Stimulated activated naive CD8-positive, alpha-beta T cell treated with anti-CD3 and anti-CD28 coated beads, Interleukin-15, Interleukin-2, amounts not matched to agents 100 ng/mL and 50 ng/mL, for 24 hours (primary cell): ENCODE results near the gene HIVEP1.
A peak's percentile ranks its signal among the peaks of the same experiment; 100 is the strongest.

Source experiments
- H3K27ac Mint-ChIP-seq: one replicate; pipeline ENCODE4 v1.8.0; 2021; ENCODE audit warnings: mild to moderate bottlenecking, mixed read lengths
- H3K27me3 Mint-ChIP-seq: one replicate; pipeline ENCODE4 v1.8.0; 2021; ENCODE audit warnings: mixed read lengths
- H3K36me3 Mint-ChIP-seq: one replicate; pipeline ENCODE4 v1.8.0; 2021; ENCODE audit warnings: low read depth, mixed read lengths
- H3K4me1 Mint-ChIP-seq: one replicate; pipeline ENCODE4 v1.8.0; 2021; ENCODE audit warnings: low read depth, mixed read lengths
- H3K4me3 Mint-ChIP-seq: one replicate; pipeline ENCODE4 v1.8.0; 2021; ENCODE audit warnings: mild to moderate bottlenecking, mixed read lengths
- H3K9me3 Mint-ChIP-seq: one replicate; pipeline ENCODE4 v1.8.0; 2021; ENCODE audit warnings: mixed read lengths

Gene HIVEP1

GRCh38 chr6:12068899-12069557 is 56.9 kb downstream of the HIVEP1 start:
- Mint-ChIP-seq H3K4me3 (no peak overlapping the region), H3K4me1 (peaks cover 69% of the 10 kb centered on the region), H3K9me3 (no peaks in the 10 kb centered on the region), H3K36me3 (peaks cover 17% of the 10 kb centered on the region), H3K27ac (no peak overlapping the region), H3K27me3 (no peaks in the 10 kb centered on the region)

DNA sequence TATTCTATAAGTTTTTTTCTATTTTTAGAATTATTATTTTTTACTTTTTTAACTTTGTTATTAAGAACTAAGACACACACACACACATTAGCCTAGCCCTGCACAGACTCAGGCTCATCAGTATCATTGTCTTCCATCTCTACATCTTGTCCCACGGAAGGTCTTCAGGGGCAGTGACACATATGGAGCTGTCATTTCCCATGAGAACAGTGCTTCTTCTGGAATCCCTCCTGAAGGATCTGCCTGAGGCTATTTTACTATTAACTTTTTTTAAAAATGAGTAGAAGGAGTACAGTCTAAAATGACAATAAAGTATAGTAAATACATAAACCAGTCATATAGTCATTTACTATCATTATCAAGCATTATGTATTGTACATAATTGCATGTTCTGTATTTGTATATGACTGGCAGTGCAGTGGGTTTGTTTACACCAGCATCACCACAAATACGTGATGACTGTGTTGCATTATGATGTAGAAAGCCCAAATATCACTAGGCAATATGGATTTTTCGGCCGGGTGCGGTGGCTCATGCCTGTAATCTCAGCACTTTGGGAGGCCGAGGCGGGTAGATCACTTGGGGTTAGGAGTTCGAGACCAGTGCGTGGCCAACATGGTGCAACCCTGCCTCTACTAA is 57.9 kb downstream of the HIVEP1 start:
- no peak overlapping the region for H3K4me3 Mint-ChIP-seq
- no peaks in the 10 kb centered on the region for H3K27me3 Mint-ChIP-seq
- H3K36me3 Mint-ChIP-seq: peaks cover 10% of the 10 kb centered on the region
- no peaks in the 10 kb centered on the region for H3K9me3 Mint-ChIP-seq
- no peak overlapping the region for H3K27ac Mint-ChIP-seq
- H3K4me1 Mint-ChIP-seq: peaks cover 66% of the 10 kb centered on the region

- Mint-ChIP-seq H3K4me3 (no peak overlapping the region), H3K4me1 (peaks cover 66% of the 10 kb centered on the region), H3K9me3 (no peaks in the 10 kb centered on the region)
These were observed 59.0 kb downstream of the HIVEP1 start for GRCh38 chr6:12071064-12071615.

GRCh38 chr6:12075067-12075563 is 63.0 kb downstream of the HIVEP1 start:
- no peaks in the 10 kb centered on the region for H3K9me3 Mint-ChIP-seq
- H3K4me1 Mint-ChIP-seq: peaks cover 63% of the 10 kb centered on the region
- peaks cover 23% of the 10 kb centered on the region for H3K36me3 Mint-ChIP-seq
- H3K27ac Mint-ChIP-seq: peak overlapping the region; percentile 9
- no peak overlapping the region for H3K4me3 Mint-ChIP-seq
- no peaks in the 10 kb centered on the region for H3K27me3 Mint-ChIP-seq

More at GRCh38 chr6:12071064-12071615, 59.0 kb downstream of the HIVEP1 start:
- peak overlapping the region; percentile 43 for H3K27ac Mint-ChIP-seq
- peaks cover 8% of the 10 kb centered on the region for H3K36me3 Mint-ChIP-seq
- no peaks in the 10 kb centered on the region for H3K27me3 Mint-ChIP-seq

GRCh38 chr6:12077021-12077710 is 65.1 kb downstream of the HIVEP1 start:
- H3K27ac Mint-ChIP-seq: no peak overlapping the region
- no peak overlapping the region for H3K4me3 Mint-ChIP-seq
- H3K9me3 Mint-ChIP-seq: no peaks in the 10 kb centered on the region
- peaks cover 68% of the 10 kb centered on the region for H3K4me1 Mint-ChIP-seq
- no peaks in the 10 kb centered on the region for H3K27me3 Mint-ChIP-seq
- H3K36me3 Mint-ChIP-seq: peaks cover 30% of the 10 kb centered on the region

DNA sequence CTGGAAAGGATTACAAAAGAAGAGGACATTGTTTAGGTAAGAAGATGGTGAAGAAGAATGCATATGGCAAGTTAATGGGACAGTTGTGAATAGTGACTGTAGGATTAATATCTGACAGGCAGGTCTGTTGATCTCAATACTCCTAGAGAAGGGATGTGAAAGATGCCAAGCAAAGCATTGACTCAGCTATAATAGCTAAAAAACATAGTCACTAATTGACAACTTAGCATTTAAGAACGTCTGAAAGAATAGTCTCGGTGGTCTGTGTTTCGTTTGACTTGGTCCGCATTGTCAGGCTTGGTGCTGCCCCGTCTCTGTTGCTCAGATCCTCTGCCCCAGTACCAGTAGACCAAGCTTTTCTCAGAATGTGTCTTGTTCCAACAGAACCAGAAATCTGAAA is 65.9 kb downstream of the HIVEP1 start:
- Mint-ChIP-seq H3K4me3 (no peak overlapping the region), H3K27me3 (no peaks in the 10 kb centered on the region), H3K36me3 (peaks cover 22% of the 10 kb centered on the region), H3K4me1 (peaks cover 65% of the 10 kb centered on the region), H3K27ac (no peak overlapping the region), H3K9me3 (no peaks in the 10 kb centered on the region)

DNA sequence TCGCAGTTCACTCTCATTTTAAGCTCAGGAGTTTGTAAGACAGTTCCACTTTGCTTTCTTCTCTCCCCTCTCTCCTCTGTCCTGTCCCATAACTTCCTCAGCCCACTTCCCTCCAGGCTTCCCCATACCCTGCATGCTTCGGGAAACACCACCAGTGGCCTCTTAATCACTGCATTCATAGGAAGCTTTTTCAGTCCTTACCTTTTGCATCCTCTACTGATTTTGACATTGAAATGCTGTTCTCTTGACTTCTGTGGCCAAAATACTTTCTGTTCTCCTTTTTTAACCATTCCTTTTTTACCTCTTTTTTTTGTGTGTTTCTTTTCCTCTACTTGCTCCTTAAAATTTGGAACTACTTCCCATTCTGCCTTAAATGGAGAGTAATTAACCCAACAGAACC is 69.7 kb downstream of the HIVEP1 start:
- H3K36me3 Mint-ChIP-seq: peaks cover 22% of the 10 kb centered on the region
- no peak overlapping the region for H3K27ac Mint-ChIP-seq
- H3K9me3 Mint-ChIP-seq: no peaks in the 10 kb centered on the region
- H3K4me1 Mint-ChIP-seq: peaks cover 56% of the 10 kb centered on the region
- H3K27me3 Mint-ChIP-seq: no peaks in the 10 kb centered on the region
- H3K4me3 Mint-ChIP-seq: no peak overlapping the region

GRCh38 chr6:12082368-12082767 is 70.3 kb downstream of the HIVEP1 start:
- Mint-ChIP-seq H3K27me3 (no peaks in the 10 kb centered on the region), H3K36me3 (peaks cover 20% of the 10 kb centered on the region), H3K4me3 (no peak overlapping the region), H3K27ac (no peak overlapping the region), H3K4me1 (peaks cover 50% of the 10 kb centered on the region), H3K9me3 (no peaks in the 10 kb centered on the region)

GRCh38 chr6:12083302-12083701 is 71.2 kb downstream of the HIVEP1 start:
- Mint-ChIP-seq H3K4me1 (peaks cover 44% of the 10 kb centered on the region), H3K27me3 (no peaks in the 10 kb centered on the region), H3K36me3 (peaks cover 13% of the 10 kb centered on the region), H3K9me3 (no peaks in the 10 kb centered on the region), H3K4me3 (no peak overlapping the region), H3K27ac (no peak overlapping the region)

DNA sequence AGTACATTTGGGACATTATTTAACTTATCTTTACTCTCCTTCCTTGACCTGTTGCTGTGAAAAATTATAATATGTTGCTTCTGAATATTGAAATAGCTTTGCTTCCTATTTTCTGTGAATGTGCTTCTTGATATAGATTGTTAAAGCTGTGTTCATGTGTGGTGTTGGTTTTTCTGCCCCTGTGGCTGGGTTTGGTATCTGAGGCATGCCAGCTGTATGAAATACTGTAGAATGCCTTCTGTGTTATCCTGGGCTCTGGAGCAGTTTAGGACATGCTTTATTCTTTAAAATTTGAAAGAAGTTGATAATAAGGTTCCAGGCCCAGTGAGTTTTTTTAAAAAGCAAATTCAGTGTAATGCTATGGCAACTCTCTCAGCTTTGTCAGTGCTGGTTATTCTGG is 71.7 kb downstream of the HIVEP1 start:
- H3K9me3 Mint-ChIP-seq: no peaks in the 10 kb centered on the region
- H3K4me3 Mint-ChIP-seq: no peak overlapping the region
- peaks cover 44% of the 10 kb centered on the region for H3K4me1 Mint-ChIP-seq
- H3K36me3 Mint-ChIP-seq: peaks cover 13% of the 10 kb centered on the region
- H3K27me3 Mint-ChIP-seq: no peaks in the 10 kb centered on the region
- no peak overlapping the region for H3K27ac Mint-ChIP-seq

GRCh38 chr6:12084681-12085080 is 72.6 kb downstream of the HIVEP1 start:
- no peak overlapping the region for H3K27ac Mint-ChIP-seq
- H3K27me3 Mint-ChIP-seq: no peaks in the 10 kb centered on the region
- H3K4me1 Mint-ChIP-seq: peaks cover 44% of the 10 kb centered on the region
- H3K4me3 Mint-ChIP-seq: no peak overlapping the region
- H3K9me3 Mint-ChIP-seq: no peaks in the 10 kb centered on the region
- H3K36me3 Mint-ChIP-seq: peaks cover 14% of the 10 kb centered on the region

DNA sequence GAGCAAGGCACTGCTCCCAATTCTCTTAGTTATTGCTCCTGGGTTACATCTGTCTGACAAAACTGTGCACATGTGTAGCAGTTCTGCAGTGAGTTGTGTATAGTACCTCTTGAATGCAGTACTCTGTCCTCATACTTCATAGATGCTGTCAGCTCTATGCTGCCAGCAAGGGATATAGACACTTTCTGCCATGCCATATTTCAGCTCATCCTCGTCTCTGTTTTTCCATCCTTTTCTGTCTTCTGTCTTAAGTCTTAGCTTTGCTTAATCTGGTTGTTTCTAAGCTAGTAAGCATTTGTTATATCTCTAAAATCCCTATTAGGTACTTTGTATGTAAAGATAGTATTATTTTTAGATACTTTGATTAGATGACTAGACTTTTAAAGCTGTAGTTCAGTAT is 76.4 kb downstream of the HIVEP1 start:
- Mint-ChIP-seq H3K27ac (no peak overlapping the region), H3K4me3 (no peak overlapping the region), H3K9me3 (no peaks in the 10 kb centered on the region), H3K27me3 (no peaks in the 10 kb centered on the region), H3K4me1 (peaks cover 17% of the 10 kb centered on the region), H3K36me3 (peaks cover 35% of the 10 kb centered on the region)

DNA sequence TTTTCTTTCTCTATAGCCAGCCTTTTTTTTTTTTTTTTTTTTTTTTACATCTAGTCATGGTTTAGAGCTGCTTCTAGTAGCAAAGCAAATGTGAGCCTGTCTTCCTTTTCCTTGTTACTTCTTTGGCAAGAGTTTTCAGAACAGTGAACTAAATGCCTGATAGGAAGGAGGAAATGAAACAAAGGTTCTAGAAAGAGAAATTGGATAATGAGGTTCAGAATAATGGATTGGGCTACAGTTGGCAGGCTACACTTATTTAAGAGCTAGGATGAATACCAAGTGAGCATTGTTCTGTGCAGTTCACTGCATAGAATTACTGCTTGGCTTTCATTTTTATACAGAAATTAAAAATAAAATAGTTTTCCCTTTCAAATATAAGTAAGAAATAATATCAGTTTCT is 78.6 kb downstream of the HIVEP1 start:
- no peak overlapping the region for H3K27ac Mint-ChIP-seq
- peaks cover 9% of the 10 kb centered on the region for H3K4me1 Mint-ChIP-seq
- H3K36me3 Mint-ChIP-seq: peaks cover 50% of the 10 kb centered on the region
- no peak overlapping the region for H3K4me3 Mint-ChIP-seq
- no peaks in the 10 kb centered on the region for H3K27me3 Mint-ChIP-seq
- no peaks in the 10 kb centered on the region for H3K9me3 Mint-ChIP-seq

DNA sequence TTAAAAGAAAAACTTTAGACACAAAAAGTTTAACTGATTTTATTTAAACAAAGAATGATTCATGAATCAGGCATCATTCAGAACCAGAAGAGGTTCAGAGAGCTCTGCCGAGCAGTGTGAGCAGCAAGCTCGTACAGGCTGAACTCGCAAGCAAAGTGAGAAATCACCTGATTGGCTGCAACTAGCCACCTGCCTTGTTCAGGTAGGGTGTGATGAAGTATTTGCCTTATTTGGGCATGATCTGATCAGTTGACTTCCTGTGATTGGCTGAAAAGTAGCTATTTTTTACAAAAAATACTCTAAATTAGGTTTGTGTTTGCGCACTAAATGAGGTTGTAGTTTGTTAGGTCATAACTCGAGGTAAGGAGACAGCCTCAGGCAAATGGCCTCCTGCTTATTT is 80.7 kb downstream of the HIVEP1 start:
- Mint-ChIP-seq H3K27ac (no peak overlapping the region), H3K4me1 (peaks cover 13% of the 10 kb centered on the region), H3K27me3 (no peaks in the 10 kb centered on the region), H3K9me3 (no peaks in the 10 kb centered on the region), H3K4me3 (no peak overlapping the region), H3K36me3 (peaks cover 50% of the 10 kb centered on the region)

- Mint-ChIP-seq H3K4me3 (no peak overlapping the region), H3K27me3 (no peaks in the 10 kb centered on the region), H3K4me1 (peaks cover 16% of the 10 kb centered on the region), H3K9me3 (no peaks in the 10 kb centered on the region), H3K36me3 (peaks cover 47% of the 10 kb centered on the region), H3K27ac (no peak overlapping the region)
These were observed 82.6 kb downstream of the HIVEP1 start for GRCh38 chr6:12094689-12095088.
